ENCODE results near the gene JAGN1. TPM values are rescaled to one million over a fixed set of nuclear protein-coding genes. Genes with fewer than 3 reads are reported as not detected.
A peak's percentile ranks its signal among the peaks of the same experiment; 100 is the strongest.

Gene JAGN1
- total RNA-seq, 2 donors from 2014 or later: 21.9 to 29.1 TPM

GRCh38 chr3:9881441-9881840, 9.0 kb upstream of the JAGN1 start:
- DNase-seq: no peak
- TF ChIP-seq, protein P1, sequence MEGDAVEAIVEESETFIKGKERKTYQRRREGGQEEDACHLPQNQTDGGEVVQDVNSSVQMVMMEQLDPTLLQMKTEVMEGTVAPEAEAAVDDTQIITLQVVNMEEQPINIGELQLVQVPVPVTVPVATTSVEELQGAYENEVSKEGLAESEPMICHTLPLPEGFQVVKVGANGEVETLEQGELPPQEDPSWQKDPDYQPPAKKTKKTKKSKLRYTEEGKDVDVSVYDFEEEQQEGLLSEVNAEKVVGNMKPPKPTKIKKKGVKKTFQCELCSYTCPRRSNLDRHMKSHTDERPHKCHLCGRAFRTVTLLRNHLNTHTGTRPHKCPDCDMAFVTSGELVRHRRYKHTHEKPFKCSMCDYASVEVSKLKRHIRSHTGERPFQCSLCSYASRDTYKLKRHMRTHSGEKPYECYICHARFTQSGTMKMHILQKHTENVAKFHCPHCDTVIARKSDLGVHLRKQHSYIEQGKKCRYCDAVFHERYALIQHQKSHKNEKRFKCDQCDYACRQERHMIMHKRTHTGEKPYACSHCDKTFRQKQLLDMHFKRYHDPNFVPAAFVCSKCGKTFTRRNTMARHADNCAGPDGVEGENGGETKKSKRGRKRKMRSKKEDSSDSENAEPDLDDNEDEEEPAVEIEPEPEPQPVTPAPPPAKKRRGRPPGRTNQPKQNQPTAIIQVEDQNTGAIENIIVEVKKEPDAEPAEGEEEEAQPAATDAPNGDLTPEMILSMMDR (conservative IDR thresholded peaks at IDR 0.05): no peak
- Histone ChIP-seq H3K27me3 (ENCODE audit: control insufficient read depth, insufficient read depth, low read length, poor library complexity, severe bottlenecking) (no peaks in the 10 kb centered on the region), H3K9ac (ENCODE audit: extremely low read depth, low read length, poor library complexity, severe bottlenecking) (no peak overlapping the region), H3K4me3 (ENCODE audit: low read length) (no peak overlapping the region), H3K4me1 (ENCODE audit: control insufficient read depth, insufficient read depth, low read length) (no peaks in the 10 kb centered on the region), H3K36me3 (ENCODE audit: control insufficient read depth, insufficient read depth, low read length) (no peaks in the 10 kb centered on the region), H3K27ac (ENCODE audit: low read depth, low read length) (no peak overlapping the region), H3K9me3 (ENCODE audit: control insufficient read depth, low read length) (no peaks in the 10 kb centered on the region)
- peaks cover 8% of the 10 kb centered on the region for H3K27me3 Mint-ChIP-seq (ENCODE audit: insufficient read depth)
- H3K4me1 Mint-ChIP-seq: no peaks in the 10 kb centered on the region
- 80 to 94% methylated on average over 1 of the region's 1 CpG for WGBS, 2 experiments (ENCODE audit: insufficient coverage in 1 of 2, insufficient read length in 1 of 2)
- no peak overlapping the region for H3K4me3 Mint-ChIP-seq
- H3K27ac Mint-ChIP-seq: no peak overlapping the region
- no peaks in the 10 kb centered on the region for H3K9me3 Mint-ChIP-seq
- H3K36me3 Mint-ChIP-seq (ENCODE audit: low read depth): no peaks in the 10 kb centered on the region

DNA sequence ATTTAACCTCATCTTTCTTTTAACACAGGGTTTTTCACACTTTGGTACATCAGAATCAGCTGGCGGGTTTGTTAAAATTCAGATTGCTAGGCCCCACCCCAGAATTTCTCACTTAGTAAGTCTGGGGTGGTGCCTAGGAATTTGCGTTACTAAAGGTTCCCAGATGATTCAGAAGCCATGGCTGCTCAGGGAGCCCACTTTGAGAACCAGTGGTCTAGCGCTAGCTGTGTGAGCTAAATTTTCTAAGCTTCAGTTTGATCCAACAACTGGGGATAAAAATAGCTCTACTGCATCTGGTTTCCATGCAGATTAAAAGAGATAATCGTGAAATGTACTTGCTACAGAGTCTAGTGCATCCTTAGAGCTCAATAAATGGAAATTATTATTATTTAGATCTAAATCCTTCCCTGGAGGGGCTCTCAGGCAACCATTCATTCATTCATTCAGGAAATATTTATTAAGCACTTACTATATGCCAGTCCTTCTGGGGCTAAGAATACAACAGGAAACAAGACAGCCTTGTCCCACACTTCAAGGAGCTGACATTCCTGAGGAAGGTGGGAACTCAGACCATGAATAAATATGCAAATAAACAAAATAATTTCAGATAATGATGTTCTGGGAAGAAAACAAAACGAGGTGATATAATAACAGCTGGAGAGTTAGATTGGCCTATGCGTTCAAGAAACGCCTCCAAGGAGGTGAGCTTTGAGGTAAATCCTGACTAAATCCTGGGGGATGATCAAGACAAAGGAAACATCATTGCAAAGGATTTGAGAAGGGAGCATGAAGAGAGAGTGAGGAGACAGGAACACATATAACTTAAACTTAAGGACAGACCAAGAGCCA, 6.5 kb upstream of the JAGN1 start:
- no peaks in the 10 kb centered on the region for H3K4me1 ChIP-seq (ENCODE audit: control insufficient read depth, insufficient read depth, low read length)
- no peak overlapping the region for H3K4me3 ChIP-seq (ENCODE audit: low read length)
- H3K9me3 Mint-ChIP-seq: no peaks in the 10 kb centered on the region
- no peak overlapping the region for H3K27ac ChIP-seq (ENCODE audit: low read depth, low read length)
- DNase-seq: no peak
- H3K27me3 Mint-ChIP-seq (ENCODE audit: insufficient read depth): peaks cover 1% of the 10 kb centered on the region
- H3K27me3 ChIP-seq (ENCODE audit: control insufficient read depth, insufficient read depth, low read length, poor library complexity, severe bottlenecking): peaks cover 7% of the 10 kb centered on the region
- no peak overlapping the region for H3K4me3 Mint-ChIP-seq
- H3K36me3 Mint-ChIP-seq (ENCODE audit: low read depth): no peaks in the 10 kb centered on the region
- no peaks in the 10 kb centered on the region for H3K4me1 Mint-ChIP-seq
- H3K9me3 ChIP-seq (ENCODE audit: control insufficient read depth, low read length): no peaks in the 10 kb centered on the region
- H3K36me3 ChIP-seq (ENCODE audit: control insufficient read depth, insufficient read depth, low read length): no peaks in the 10 kb centered on the region
- TF ChIP-seq, protein P1 (conservative IDR thresholded peaks at IDR 0.05): no peak
- WGBS, 2 experiments (ENCODE audit: insufficient coverage in 1 of 2, insufficient read length in 1 of 2): 86 to 88% methylated on average over 6 to 7 of the region's 7 CpGs
- H3K9ac ChIP-seq (ENCODE audit: extremely low read depth, low read length, poor library complexity, severe bottlenecking): no peak overlapping the region
- H3K27ac Mint-ChIP-seq: no peak overlapping the region

DNA sequence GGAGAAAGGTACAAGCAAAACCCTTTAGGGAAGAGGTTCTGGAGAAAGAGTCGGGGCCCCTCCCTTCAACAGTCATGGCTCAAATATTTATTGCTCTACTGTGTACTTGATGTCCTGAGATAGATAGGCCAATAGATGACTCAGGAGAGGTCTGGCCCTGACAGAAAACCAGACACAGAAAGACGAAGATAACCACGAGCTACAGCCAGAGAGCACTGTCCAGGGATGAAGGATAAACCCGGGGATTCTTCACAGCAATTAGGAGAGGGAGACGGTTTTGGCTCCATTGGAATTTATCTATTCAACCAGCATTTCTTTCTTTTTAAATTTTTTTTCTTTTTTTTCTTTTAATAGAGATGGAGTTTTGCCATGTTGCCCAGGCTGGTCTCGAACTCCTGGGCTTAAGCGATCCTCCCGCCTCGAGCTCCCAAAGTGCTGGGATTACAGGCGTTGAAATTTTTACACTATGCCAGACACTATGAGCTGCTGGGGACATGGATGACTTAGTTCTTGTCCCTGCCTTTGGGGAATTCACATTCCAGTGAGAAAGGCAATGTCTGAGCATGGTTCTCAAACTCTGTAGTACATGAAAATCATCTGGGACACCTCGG, 5.8 kb upstream of the JAGN1 start:
- H3K4me3 ChIP-seq (ENCODE audit: low read length): no peak overlapping the region
- DNase-seq: no peak
- H3K9ac ChIP-seq (ENCODE audit: extremely low read depth, low read length, poor library complexity, severe bottlenecking): no peak overlapping the region
- Mint-ChIP-seq H3K27ac (peak overlapping the region; percentile 41), H3K27me3 (ENCODE audit: insufficient read depth) (no peaks in the 10 kb centered on the region), H3K4me1 (no peaks in the 10 kb centered on the region), H3K36me3 (ENCODE audit: low read depth) (no peaks in the 10 kb centered on the region), H3K4me3 (no peak overlapping the region), H3K9me3 (no peaks in the 10 kb centered on the region)
- no peaks in the 10 kb centered on the region for H3K9me3 ChIP-seq (ENCODE audit: control insufficient read depth, low read length)
- H3K36me3 ChIP-seq (ENCODE audit: control insufficient read depth, insufficient read depth, low read length): no peaks in the 10 kb centered on the region
- H3K4me1 ChIP-seq (ENCODE audit: control insufficient read depth, insufficient read depth, low read length): no peaks in the 10 kb centered on the region
- TF ChIP-seq, protein P1 (conservative IDR thresholded peaks at IDR 0.05): no peak
- WGBS, 2 experiments (ENCODE audit: insufficient coverage in 1 of 2, insufficient read length in 1 of 2): 90 to 96% methylated on average over 10 to 11 of the region's 11 CpGs
- peaks cover 7% of the 10 kb centered on the region for H3K27me3 ChIP-seq (ENCODE audit: control insufficient read depth, insufficient read depth, low read length, poor library complexity, severe bottlenecking)
- no peak overlapping the region for H3K27ac ChIP-seq (ENCODE audit: low read depth, low read length)

Data from endodermal cell (in vitro differentiated cells).